ENCODE measurements around the gene ZNF697. TPM values are rescaled to one million over a fixed set of nuclear protein-coding genes. Genes with fewer than 3 reads are reported as not detected.

ZNF697 gene
- total RNA-seq, 1 experiment from 2014 or later: 7.1 TPM

DNA sequence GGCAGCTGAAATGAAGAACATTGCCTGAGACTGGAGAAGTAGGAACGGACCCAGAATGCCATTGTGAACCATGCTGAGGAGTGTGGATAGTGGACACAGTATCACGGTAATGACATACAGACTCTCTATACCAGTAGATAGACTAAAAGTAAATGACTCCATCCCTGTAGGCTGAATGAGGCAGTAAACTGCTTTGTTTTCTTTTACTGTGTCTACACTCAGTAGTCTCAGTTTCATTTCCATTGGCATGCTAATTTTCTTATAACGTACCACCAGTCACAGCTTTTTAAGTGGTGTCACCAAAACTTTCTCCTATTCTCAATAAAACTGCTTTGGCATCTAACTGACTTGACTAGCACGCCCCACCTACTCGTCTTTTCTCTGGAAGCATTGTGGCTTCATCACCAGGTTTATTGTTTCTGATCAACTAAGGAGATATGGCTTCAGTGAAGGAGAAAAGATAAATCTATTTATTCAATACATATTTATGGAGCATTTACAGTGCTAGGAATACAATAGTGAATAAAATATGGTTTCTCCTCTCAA, 8.4 kb upstream of the ZNF697 start:
- TF ChIP-seq, protein P1, sequence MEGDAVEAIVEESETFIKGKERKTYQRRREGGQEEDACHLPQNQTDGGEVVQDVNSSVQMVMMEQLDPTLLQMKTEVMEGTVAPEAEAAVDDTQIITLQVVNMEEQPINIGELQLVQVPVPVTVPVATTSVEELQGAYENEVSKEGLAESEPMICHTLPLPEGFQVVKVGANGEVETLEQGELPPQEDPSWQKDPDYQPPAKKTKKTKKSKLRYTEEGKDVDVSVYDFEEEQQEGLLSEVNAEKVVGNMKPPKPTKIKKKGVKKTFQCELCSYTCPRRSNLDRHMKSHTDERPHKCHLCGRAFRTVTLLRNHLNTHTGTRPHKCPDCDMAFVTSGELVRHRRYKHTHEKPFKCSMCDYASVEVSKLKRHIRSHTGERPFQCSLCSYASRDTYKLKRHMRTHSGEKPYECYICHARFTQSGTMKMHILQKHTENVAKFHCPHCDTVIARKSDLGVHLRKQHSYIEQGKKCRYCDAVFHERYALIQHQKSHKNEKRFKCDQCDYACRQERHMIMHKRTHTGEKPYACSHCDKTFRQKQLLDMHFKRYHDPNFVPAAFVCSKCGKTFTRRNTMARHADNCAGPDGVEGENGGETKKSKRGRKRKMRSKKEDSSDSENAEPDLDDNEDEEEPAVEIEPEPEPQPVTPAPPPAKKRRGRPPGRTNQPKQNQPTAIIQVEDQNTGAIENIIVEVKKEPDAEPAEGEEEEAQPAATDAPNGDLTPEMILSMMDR (IDR thresholded peaks at IDR 0.05): no peak
- no peak for TF ChIP-seq SIN3A (IDR thresholded peaks at IDR 0.05; ENCODE audit: borderline replicate concordance, insufficient read depth, low read depth, low read length)
- no peak for TF ChIP-seq POLR2AphosphoS5 (IDR thresholded peaks at IDR 0.05; ENCODE audit: low read depth, low read length)
- no peak for TF ChIP-seq TCF7L2 (IDR thresholded peaks at IDR 0.05; ENCODE audit: low read depth, low read length)
- TF ChIP-seq, protein P2, sequence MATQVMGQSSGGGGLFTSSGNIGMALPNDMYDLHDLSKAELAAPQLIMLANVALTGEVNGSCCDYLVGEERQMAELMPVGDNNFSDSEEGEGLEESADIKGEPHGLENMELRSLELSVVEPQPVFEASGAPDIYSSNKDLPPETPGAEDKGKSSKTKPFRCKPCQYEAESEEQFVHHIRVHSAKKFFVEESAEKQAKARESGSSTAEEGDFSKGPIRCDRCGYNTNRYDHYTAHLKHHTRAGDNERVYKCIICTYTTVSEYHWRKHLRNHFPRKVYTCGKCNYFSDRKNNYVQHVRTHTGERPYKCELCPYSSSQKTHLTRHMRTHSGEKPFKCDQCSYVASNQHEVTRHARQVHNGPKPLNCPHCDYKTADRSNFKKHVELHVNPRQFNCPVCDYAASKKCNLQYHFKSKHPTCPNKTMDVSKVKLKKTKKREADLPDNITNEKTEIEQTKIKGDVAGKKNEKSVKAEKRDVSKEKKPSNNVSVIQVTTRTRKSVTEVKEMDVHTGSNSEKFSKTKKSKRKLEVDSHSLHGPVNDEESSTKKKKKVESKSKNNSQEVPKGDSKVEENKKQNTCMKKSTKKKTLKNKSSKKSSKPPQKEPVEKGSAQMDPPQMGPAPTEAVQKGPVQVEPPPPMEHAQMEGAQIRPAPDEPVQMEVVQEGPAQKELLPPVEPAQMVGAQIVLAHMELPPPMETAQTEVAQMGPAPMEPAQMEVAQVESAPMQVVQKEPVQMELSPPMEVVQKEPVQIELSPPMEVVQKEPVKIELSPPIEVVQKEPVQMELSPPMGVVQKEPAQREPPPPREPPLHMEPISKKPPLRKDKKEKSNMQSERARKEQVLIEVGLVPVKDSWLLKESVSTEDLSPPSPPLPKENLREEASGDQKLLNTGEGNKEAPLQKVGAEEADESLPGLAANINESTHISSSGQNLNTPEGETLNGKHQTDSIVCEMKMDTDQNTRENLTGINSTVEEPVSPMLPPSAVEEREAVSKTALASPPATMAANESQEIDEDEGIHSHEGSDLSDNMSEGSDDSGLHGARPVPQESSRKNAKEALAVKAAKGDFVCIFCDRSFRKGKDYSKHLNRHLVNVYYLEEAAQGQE (IDR thresholded peaks at IDR 0.05; ENCODE audit: insufficient read depth in 1 of 2, low read depth in 2 of 2, low read length in 1 of 2): no peak
- intact Hi-C loops (cut with micrococcal nuclease; ENCODE audit: unreplicated experiment): no loop called here
- ChIA-PET CTCF (interaction anchor here (0.5 kb wide), 1 partner anchor 43 kb away, joined by 6 read pairs; no protein-coding TSS in a partner anchor), POLR2A (no interaction called here)
- ATAC-seq (no peak), DNase-seq (ENCODE audit: low read depth, low spot score) (no peak)
- BruUV-seq (replicated peaks): no TSS peak
- Histone ChIP-seq H3K9me3 (ENCODE audit: control insufficient read depth, insufficient read depth, low read depth, low read length) (no peaks in the 10 kb centered on the region), H3K27me3 (ENCODE audit: control insufficient read depth, insufficient read depth, low read length) (peaks cover 57% of the 10 kb centered on the region), H3K27ac (ENCODE audit: low read length) (no peak overlapping the region), H3K36me3 (ENCODE audit: control insufficient read depth, insufficient read depth, low read length) (no peaks in the 10 kb centered on the region), H3K4me3 (ENCODE audit: low read depth in 2 of 2, low read length in 2 of 2) (no peak overlapping the region), H3K4me1 (ENCODE audit: control insufficient read depth, insufficient read depth, low read length) (no peaks in the 10 kb centered on the region)
- in situ Hi-C loops (cut with HindIII; ENCODE audit: low pct_unique_long_range_greater_than_20kb, low sequenced_read_pairs): no loop called here

DNA sequence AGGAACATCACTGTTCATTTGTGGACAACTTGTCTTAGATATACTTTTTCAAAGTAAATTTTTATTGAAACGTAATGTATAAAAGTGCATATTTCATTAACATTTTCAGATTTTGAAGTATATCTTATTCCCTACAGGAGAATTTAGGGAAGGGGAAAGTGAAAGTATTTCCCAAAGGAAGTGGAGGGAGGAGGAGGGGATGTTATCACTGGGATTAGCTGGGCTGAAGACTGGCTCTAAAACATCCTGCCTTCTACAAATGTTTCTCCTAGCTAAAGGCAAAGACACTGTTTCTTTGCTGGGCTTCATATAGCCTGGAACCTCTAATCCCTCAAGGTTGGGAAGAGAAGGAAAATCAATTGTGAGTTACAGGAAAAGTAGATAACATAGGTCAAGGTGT, 7.1 kb upstream of the ZNF697 start:
- no peak for TF ChIP-seq TCF7L2 (IDR thresholded peaks at IDR 0.05; ENCODE audit: low read depth, low read length)
- TF ChIP-seq, protein P2 (IDR thresholded peaks at IDR 0.05; ENCODE audit: insufficient read depth in 1 of 2, low read depth in 2 of 2, low read length in 1 of 2): no peak
- TF ChIP-seq POLR2AphosphoS5 (IDR thresholded peaks at IDR 0.05; ENCODE audit: low read depth, low read length): no peak
- TF ChIP-seq SIN3A (IDR thresholded peaks at IDR 0.05; ENCODE audit: borderline replicate concordance, insufficient read depth, low read depth, low read length): no peak
- TF ChIP-seq, protein P1 (IDR thresholded peaks at IDR 0.05): no peak
- Histone ChIP-seq H3K4me3 (ENCODE audit: low read depth in 2 of 2, low read length in 2 of 2) (no peak overlapping the region), H3K36me3 (ENCODE audit: control insufficient read depth, insufficient read depth, low read length) (no peaks in the 10 kb centered on the region), H3K27ac (ENCODE audit: low read length) (no peak overlapping the region), H3K4me1 (ENCODE audit: control insufficient read depth, insufficient read depth, low read length) (no peaks in the 10 kb centered on the region), H3K9me3 (ENCODE audit: control insufficient read depth, insufficient read depth, low read depth, low read length) (no peaks in the 10 kb centered on the region), H3K27me3 (ENCODE audit: control insufficient read depth, insufficient read depth, low read length) (peaks cover 65% of the 10 kb centered on the region)
- no TSS peak for BruUV-seq (replicated peaks)
- DNase-seq (ENCODE audit: low read depth, low spot score): no peak
- CTCF ChIA-PET: no interaction called here
- intact Hi-C loops (cut with micrococcal nuclease; ENCODE audit: unreplicated experiment): no loop called here
- in situ Hi-C loops (cut with HindIII; ENCODE audit: low pct_unique_long_range_greater_than_20kb, low sequenced_read_pairs): no loop called here
- ATAC-seq: no peak
- POLR2A ChIA-PET: no interaction called here

All from Panc1 (cell line).